MM.1S (cell line): ENCODE measurements around the gene CCSER1.

Experiments
- DNase-seq: peaks from one replicate; pipeline ENCODE4 v3.0.0-alpha.2; 2015
- H2AFZ ChIP-seq: fragments of 300-600 bp; sonication (generic); 2 replicates; pipeline ENCODE4 v1.6.0; 2016; ENCODE audit warnings: antibody characterized with exemption, low read length
- H3F3A ChIP-seq: fragments of 300-600 bp; sonication (generic); 2 replicates; pipeline ENCODE4 v1.6.1; 2016; ENCODE audit warnings: mild to moderate bottlenecking, antibody characterized with exemption, low read length, moderate library complexity, mixed read lengths; ENCODE audit not compliant: insufficient read depth
- H3K27ac ChIP-seq: fragments of 300-600 bp; sonication (generic); 2 replicates; pipeline ENCODE4 v1.5.1; 2016; ENCODE audit warnings: mild to moderate bottlenecking, low read length
- H3K27me3 ChIP-seq: fragments of 300-600 bp; sonication (generic); replicated peaks from 2 replicates; pipeline ENCODE4 v1.6.0; 2016; ENCODE audit warnings: low read length; ENCODE audit not compliant: insufficient read depth
- H3K36me3 ChIP-seq: fragments of 300-600 bp; sonication (generic); replicated peaks from 2 replicates; pipeline ENCODE4 v1.6.1; 2016; ENCODE audit warnings: mild to moderate bottlenecking, low read length, mixed read lengths; ENCODE audit not compliant: insufficient read depth
- H3K4me1 ChIP-seq: fragments of 300-600 bp; sonication (generic); 2 replicates; pipeline ENCODE4 v1.6.1; 2016; ENCODE audit warnings: low read length, mixed read lengths
- H3K4me2 ChIP-seq: fragments of 300-600 bp; sonication (generic); 2 replicates; pipeline ENCODE4 v1.6.0; 2016; ENCODE audit warnings: low read depth, low read length
- H3K4me3 ChIP-seq: fragments of 300-600 bp; sonication (generic); 2 replicates; pipeline ENCODE4 v1.5.1; 2016; ENCODE audit warnings: low read length, mixed read lengths
- H3K79me2 ChIP-seq: fragments of 300-600 bp; sonication (generic); 2 replicates; pipeline ENCODE4 v1.6.1; 2016; ENCODE audit warnings: mixed run types, low read length, mixed read lengths
- H3K9ac ChIP-seq: fragments of 300-600 bp; sonication (generic); 2 replicates; pipeline ENCODE4 v1.6.1; 2016; ENCODE audit warnings: low read length, mixed read lengths
- H3K9me2 ChIP-seq: fragments of 300-600 bp; sonication (generic); replicated peaks from 2 replicates; pipeline ENCODE4 v1.6.1; 2016; ENCODE audit warnings: mild to moderate bottlenecking, low read length, mixed read lengths; ENCODE audit not compliant: insufficient read depth
- H3K9me3 ChIP-seq: fragments of 300-600 bp; sonication (generic); replicated peaks from 2 replicates; pipeline ENCODE4 v1.6.1; 2016; ENCODE audit warnings: mild to moderate bottlenecking, low read length, mixed read lengths; ENCODE audit not compliant: insufficient read depth
- H4K20me1 ChIP-seq: fragments of 300-600 bp; sonication (generic); 2 replicates; pipeline ENCODE4 v1.6.1; 2016; ENCODE audit warnings: mild to moderate bottlenecking, low read length, moderate library complexity, mixed read lengths; ENCODE audit not compliant: insufficient read depth
- CTCF ChIP-seq: fragments of 300-600 bp; sonication (generic); IDR thresholded peaks from 2 replicates; pipeline ENCODE4 v1.5.1; 2016; ENCODE audit warnings: antibody characterized with exemption, low read length, mixed read lengths
- EZH2 ChIP-seq: fragments of 300-600 bp; sonication (generic); optimal IDR thresholded peaks from 2 replicates; pipeline ENCODE3; 2017; ENCODE audit warnings: low read depth, mild to moderate bottlenecking, antibody characterized with exemption, low read length, mixed read lengths
- EZH2phosphoT487 ChIP-seq: fragments of 300-600 bp; sonication (generic); IDR thresholded peaks from 2 replicates; pipeline ENCODE4 v1.6.1; 2018; ENCODE audit warnings: antibody characterized with exemption, low read length

Gene CCSER1

GRCh38 chr4:90753068-90753467 lies 625.9 kb downstream of the CCSER1 start:
- no peak for TF ChIP-seq EZH2phosphoT487
- no peak for TF ChIP-seq CTCF
- TF ChIP-seq EZH2: no peak

GRCh38 chr4:90757534-90758060 lies 630.4 kb downstream of the CCSER1 start:
- H4K20me1 ChIP-seq: no peaks in the 10 kb centered on the region
- H3K79me2 ChIP-seq: no peaks in the 10 kb centered on the region
- H3K9me2 ChIP-seq: no peaks in the 10 kb centered on the region
- no peak for DNase-seq
- no peaks in the 10 kb centered on the region for H3K4me1 ChIP-seq
- no peak overlapping the region for H3K4me3 ChIP-seq
- no peak overlapping the region for H2AFZ ChIP-seq
- H3K27me3 ChIP-seq: no peaks in the 10 kb centered on the region
- H3K9me3 ChIP-seq: no peaks in the 10 kb centered on the region
- H3K9ac ChIP-seq: no peak overlapping the region
- H3K4me2 ChIP-seq: no peak overlapping the region
- no peaks in the 10 kb centered on the region for H3K36me3 ChIP-seq
- no peaks in the 10 kb centered on the region for H3F3A ChIP-seq
- TF ChIP-seq EZH2: no peak
- TF ChIP-seq CTCF: no peak
- no peak for TF ChIP-seq EZH2phosphoT487
- no peak overlapping the region for H3K27ac ChIP-seq

More at GRCh38 chr4:90753068-90753467, 625.9 kb downstream of the CCSER1 start:
- H3K4me2 ChIP-seq: no peak overlapping the region
- no peaks in the 10 kb centered on the region for H3K36me3 ChIP-seq
- no peaks in the 10 kb centered on the region for H3K27me3 ChIP-seq
- H3K9me3 ChIP-seq: no peaks in the 10 kb centered on the region
- no peaks in the 10 kb centered on the region for H3K4me1 ChIP-seq
- no peak overlapping the region for H2AFZ ChIP-seq
- H3K79me2 ChIP-seq: no peaks in the 10 kb centered on the region
- H3K9me2 ChIP-seq: no peaks in the 10 kb centered on the region
- no peaks in the 10 kb centered on the region for H4K20me1 ChIP-seq
- H3K27ac ChIP-seq: no peak overlapping the region
- no peak overlapping the region for H3K9ac ChIP-seq
- H3K4me3 ChIP-seq: no peak overlapping the region
- no peaks in the 10 kb centered on the region for H3F3A ChIP-seq
- no peak for DNase-seq

GRCh38 chr4:90760059-90760458 lies 632.9 kb downstream of the CCSER1 start:
- Histone ChIP-seq H3K27me3 (no peaks in the 10 kb centered on the region), H4K20me1 (no peaks in the 10 kb centered on the region), H3K9me3 (no peaks in the 10 kb centered on the region), H3K4me1 (no peaks in the 10 kb centered on the region), H3K4me3 (no peak overlapping the region), H3K36me3 (no peaks in the 10 kb centered on the region), H3F3A (no peaks in the 10 kb centered on the region), H3K9ac (no peak overlapping the region), H3K9me2 (no peaks in the 10 kb centered on the region), H3K4me2 (no peak overlapping the region), H3K27ac (no peak overlapping the region), H2AFZ (no peak overlapping the region), H3K79me2 (no peaks in the 10 kb centered on the region)
- no peak for TF ChIP-seq CTCF
- no peak for TF ChIP-seq EZH2phosphoT487
- no peak for TF ChIP-seq EZH2
- DNase-seq: no peak
